Measurements from ENCODE around the gene ATP2B2. TPM values are rescaled to one million over a fixed set of nuclear protein-coding genes. Genes with fewer than 3 reads are reported as not detected.

ATP2B2 gene
- total and polyA plus RNA-seq, 10 of the 15 experiments (the other 5 are each of a cell fraction or from before 2014, with no cell fraction given) = 0.04 TPM; not detected in 9

GRCh38 chr3:10502185-10502880 lies 3.1 kb downstream of the ATP2B2 start:
- Histone ChIP-seq H2AFZ (ENCODE audit: control insufficient read depth, low read depth, low read length) (no peak overlapping the region), H3K79me2 (ENCODE audit: control insufficient read depth, insufficient read depth, low read length) (no peaks in the 10 kb centered on the region), H3K36me3 (ENCODE audit: control insufficient read depth in 2 of 2, insufficient read depth in 2 of 2, low read length in 1 of 2) (no peaks in the 10 kb centered on the region), H3K4me2 (ENCODE audit: control insufficient read depth, insufficient read depth) (no peak overlapping the region), H3K4me3 (no peak overlapping the region), H3K4me1 (ENCODE audit: control insufficient read depth, insufficient read depth, low read length) (no peaks in the 10 kb centered on the region), H3K9me3 (replicated peaks; ENCODE audit: control insufficient read depth, insufficient read depth, low read length) (no peaks in the 10 kb centered on the region), H3K9ac (ENCODE audit: control insufficient read depth, insufficient read depth, low read length) (no peak overlapping the region), H4K20me1 (ENCODE audit: control insufficient read depth, insufficient read depth) (no peaks in the 10 kb centered on the region), H3K27ac (ENCODE audit: control insufficient read depth, insufficient read depth) (no peak overlapping the region), H3K27me3 (replicated peaks in 1 of 2; ENCODE audit: control insufficient read depth in 2 of 2, insufficient read depth in 2 of 2, low read length in 1 of 2) (peaks cover 0 to 3% of the 10 kb centered on the region in 2 experiments; a peak in 3 of 4 replicates)
- DNase-seq (ENCODE audit: low read depth, low spot score) = no peak
- CTCF ChIA-PET = interaction anchor here (1.1 kb wide), 1 partner anchor 165 kb away, joined by 3 read pairs; no protein-coding TSS in a partner anchor
- RAD21 ChIA-PET (ENCODE audit: unreplicated experiment) = no interaction called here
- intact Hi-C loops (cut with micrococcal nuclease; ENCODE audit: unreplicated experiment) = no loop called here
- POLR2A ChIA-PET = no interaction called here
- no TSS peak for BruUV-seq (replicated peaks)
- SMC1A ChIA-PET (ENCODE audit: uncharacterized antibody, unreplicated experiment) = no interaction called here
- WGBS (ENCODE audit: insufficient coverage, insufficient replicate concordance, low lambda C conversion rate, missing lambda C conversion rate) = 27% methylated on average over 12 of the region's 12 CpGs
- no peak for ATAC-seq
- in situ Hi-C loops (cut with MboI) = no loop called here
- no peak for FAIRE-seq
- TF ChIP-seq CEBPZ (IDR thresholded peaks at IDR 0.05; ENCODE audit: low read depth, low read length) (no peak), CTCF (IDR thresholded peaks at IDR 0.05 in 2 of 3, conservative IDR thresholded peaks at IDR 0.05 in 1 of 3; ENCODE audit: control insufficient read depth in 2 of 3, extremely low read depth in 1 of 3, insufficient read depth in 1 of 3, low read depth in 3 of 3, low read length in 3 of 3) (no peak), PRDM15 (CRISPR knock-in tag; IDR thresholded peaks at IDR 0.05) (no peak), POLR2AphosphoS5 (IDR thresholded peaks at IDR 0.05; ENCODE audit: low read length) (no peak), CHD4 (IDR thresholded peaks at IDR 0.05) (no peak), IKZF1 (conservative IDR thresholded peaks at IDR 0.05) (no peak), PML (IDR thresholded peaks at IDR 0.05; ENCODE audit: low read length) (no peak), SKIL (IDR thresholded peaks at IDR 0.05; ENCODE audit: low read depth, poor library complexity, severe bottlenecking) (no peak), BACH1 (IDR thresholded peaks at IDR 0.05; ENCODE audit: borderline replicate concordance) (no peak), ATF7 (IDR thresholded peaks at IDR 0.05; ENCODE audit: low read depth) (no peak), ELK1 (IDR thresholded peaks at IDR 0.05; ENCODE audit: low read depth, low read length) (no peak)
